Naive B cell (primary cell): ENCODE measurements around the gene IFNA4. TPM values are rescaled to one million over a fixed set of nuclear protein-coding genes. Genes with fewer than 3 reads are reported as not detected.
A peak's percentile ranks its signal among the peaks of the same experiment; 100 is the strongest.
"Not testable (repeated sequence)": the region's sequence is repeated elsewhere in the genome, so short reads cannot be mapped to it uniquely, and the experiment has no call there.

Experiments
- ATAC-seq, 2 donors: fragments of 150-1000 bp; cut with Tn5 transposase; 2 replicates each; pipeline ENCODE4 v1.10.0; 2021; ENCODE audit warnings: low read depth in 2 of 2, mild to moderate bottlenecking in 2 of 2, moderate library complexity in 2 of 2
- DNase-seq: peaks from one replicate; pipeline ENCODE4 v3.0.0; 2022
- H3K27ac Mint-ChIP-seq, 6 donors: one replicate each; pipeline ENCODE4 v1.8.0; 2020 to 2022; ENCODE audit warnings: mild to moderate bottlenecking in 6 of 6, mixed read lengths in 6 of 6, moderate library complexity in 5 of 6, inconsistent platforms in 2 of 6
- H3K27me3 Mint-ChIP-seq, 3 donors: one replicate each; pipeline ENCODE4 v1.8.0; 2021 to 2022; ENCODE audit warnings: mixed read lengths in 3 of 3, mild to moderate bottlenecking in 1 of 3
- H3K36me3 Mint-ChIP-seq, 2 donors: one replicate each; pipeline ENCODE4 v1.8.0; 2020 to 2022; ENCODE audit warnings: mixed read lengths in 2 of 2, inconsistent platforms in 1 of 2, mild to moderate bottlenecking in 1 of 2
- H3K4me1 Mint-ChIP-seq, 3 donors: one replicate each; pipeline ENCODE4 v1.8.0; 2020 to 2022; ENCODE audit warnings: mixed read lengths in 3 of 3, inconsistent platforms in 1 of 3, mild to moderate bottlenecking in 1 of 3, moderate library complexity in 1 of 3
- H3K4me3 Mint-ChIP-seq, 8 donors: one replicate each; pipeline ENCODE4 v1.8.0; 2020 to 2022; ENCODE audit warnings: mild to moderate bottlenecking in 8 of 8, mixed read lengths in 8 of 8, moderate library complexity in 8 of 8, inconsistent platforms in 2 of 8
- H3K9me3 Mint-ChIP-seq, 7 donors: one replicate each; pipeline ENCODE4 v1.8.0; 2020 to 2022; ENCODE audit warnings: mixed read lengths in 7 of 7, mild to moderate bottlenecking in 5 of 7, inconsistent platforms in 2 of 7, moderate library complexity in 1 of 7
- polyA plus RNA-seq, 6 donors: library from polyadenylated mRNA; unstranded; fragments of 300-500 nt; fragmentation: Illumina TruSeq; gene quantifications; one replicate each; pipeline ENCODE4 v1.2.3, GENCODE V29; 2021; ENCODE audit warnings: low read depth in 6 of 6

Gene IFNA4
- polyA plus RNA-seq, 6 donors from 2014 or later: not detected

GRCh38 chr9:21202105-21202504 lies 14.7 kb upstream of the IFNA4 start, which contains the start of gene IFNA7:
Gene IFNA7, minus strand, starts transcription at chr9:21202205. Its CDS starts 40 bp downstream, at chr9:21202165.
- ATAC-seq, H3K4me1 Mint-ChIP-seq, H3K4me3 Mint-ChIP-seq, H3K9me3 Mint-ChIP-seq, DNase-seq, H3K36me3 Mint-ChIP-seq: not testable (repeated sequence)
- Mint-ChIP-seq H3K27ac (peak within 1 kb of the TSS in 1 of 6 donors; percentile 44), H3K27me3 (peaks cover 13 to 29% (median 23%) of the 10 kb centered on the region in 3 donors)

GRCh38 chr9:21194867-21195776 lies 7.7 kb upstream of the IFNA4 start:
- DNase-seq (peak; percentile 33), ATAC-seq (peak; percentile 90 to 94)
- Mint-ChIP-seq H3K27ac (peak overlapping the region in 2 of 6 donors; percentile 21 to 87), H3K4me1 (peaks cover 4 to 10% (median 8%) of the 10 kb centered on the region in 3 donors), H3K27me3 (peaks cover under 1 to 12% (median 9%) of the 10 kb centered on the region in 3 donors), H3K4me3 (peak overlapping the region in 7 of 8 donors; percentile 16 to 68 (median 55))
- not testable (repeated sequence) for H3K36me3 Mint-ChIP-seq, H3K9me3 Mint-ChIP-seq

- DNase-seq: peak; percentile 29
- not testable (repeated sequence) for H3K36me3 Mint-ChIP-seq, H3K9me3 Mint-ChIP-seq, H3K27me3 Mint-ChIP-seq
- H3K4me1 Mint-ChIP-seq: peaks cover 6 to 15% (median 8%) of the 10 kb centered on the region in 3 donors
- peak; percentile 88 to 94 for ATAC-seq
- H3K27ac Mint-ChIP-seq: peak overlapping the region in 3 of 6 donors; percentile 48 to 61 (median 56)
- peak overlapping the region in 2 of 8 donors; percentile 24 to 32 for H3K4me3 Mint-ChIP-seq
These were observed 4.3 kb downstream of the IFNA4 start for GRCh38 chr9:21182810-21183736.

- no peak overlapping the region for H3K4me3 Mint-ChIP-seq
- H3K27me3 Mint-ChIP-seq: no peaks in the 10 kb centered on the region
- ATAC-seq: no peak
- DNase-seq: no peak
- no peaks in the 10 kb centered on the region for H3K36me3 Mint-ChIP-seq
- H3K4me1 Mint-ChIP-seq: peaks cover 0 to under 1% (median 0%) of the 10 kb centered on the region in 3 donors
- no peak overlapping the region for H3K27ac Mint-ChIP-seq
- H3K9me3 Mint-ChIP-seq: no peaks in the 10 kb centered on the region
These were observed 12.7 kb downstream of the IFNA4 start for GRCh38 chr9:21174671-21175070.

GRCh38 chr9:21172156-21172555 lies 15.2 kb downstream of the IFNA4 start:
- Mint-ChIP-seq H3K4me3 (no peak overlapping the region), H3K36me3 (no peaks in the 10 kb centered on the region), H3K9me3 (peaks cover 0 to 2% (median 0%) of the 10 kb centered on the region in 7 donors), H3K27me3 (no peaks in the 10 kb centered on the region), H3K4me1 (peaks cover 0 to 6% (median 2%) of the 10 kb centered on the region in 3 donors), H3K27ac (no peak overlapping the region)
- ATAC-seq: no peak
- no peak for DNase-seq

GRCh38 chr9:21171351-21171750 lies 16.0 kb downstream of the IFNA4 start:
- no peak for ATAC-seq
- Mint-ChIP-seq H3K4me1 (peaks cover 0 to 6% (median 2%) of the 10 kb centered on the region in 3 donors), H3K27me3 (no peaks in the 10 kb centered on the region)

GRCh38 chr9:21166560-21166959 lies 20.8 kb downstream of the IFNA4 start, which contains the start of gene IFNA21:
Gene IFNA21, minus strand, starts transcription at chr9:21166660. Its CDS starts 48 bp downstream, at chr9:21166612.
- not testable (repeated sequence) for DNase-seq

More at GRCh38 chr9:21171351-21171750, 16.0 kb downstream of the IFNA4 start:
- no peak overlapping the region for H3K4me3 Mint-ChIP-seq
- no peaks in the 10 kb centered on the region for H3K36me3 Mint-ChIP-seq
- H3K9me3 Mint-ChIP-seq: peaks cover 0 to 2% (median 0%) of the 10 kb centered on the region in 7 donors
- DNase-seq: no peak
- no peak overlapping the region for H3K27ac Mint-ChIP-seq

GRCh38 chr9:21165516-21165915 lies 21.9 kb downstream of the IFNA4 start:
- H3K36me3 Mint-ChIP-seq: no peaks in the 10 kb centered on the region
- no peaks in the 10 kb centered on the region for H3K27me3 Mint-ChIP-seq
- peaks cover 0 to 3% (median 0%) of the 10 kb centered on the region in 7 donors for H3K9me3 Mint-ChIP-seq
- DNase-seq: no peak
- H3K4me3 Mint-ChIP-seq: no peak overlapping the region
- peaks cover 0 to 6% (median 2%) of the 10 kb centered on the region in 3 donors for H3K4me1 Mint-ChIP-seq
- no peak for ATAC-seq
- no peak overlapping the region for H3K27ac Mint-ChIP-seq

More at GRCh38 chr9:21166560-21166959, 20.8 kb downstream of the IFNA4 start, which contains the start of gene IFNA21:
- H3K36me3 Mint-ChIP-seq, H3K9me3 Mint-ChIP-seq, H3K4me3 Mint-ChIP-seq, H3K27ac Mint-ChIP-seq, H3K4me1 Mint-ChIP-seq, H3K27me3 Mint-ChIP-seq, ATAC-seq: not testable (repeated sequence)

GRCh38 chr9:21160178-21160577 lies 27.2 kb downstream of the IFNA4 start:
- H3K4me3 Mint-ChIP-seq: no peak overlapping the region
- DNase-seq (no peak), ATAC-seq (no peak)
- peaks cover 0 to 6% (median 0%) of the 10 kb centered on the region in 7 donors for H3K9me3 Mint-ChIP-seq
- H3K36me3 Mint-ChIP-seq: no peaks in the 10 kb centered on the region
- no peak overlapping the region for H3K27ac Mint-ChIP-seq
- peaks cover 5 to 8% (median 7%) of the 10 kb centered on the region in 3 donors for H3K4me1 Mint-ChIP-seq
- no peaks in the 10 kb centered on the region for H3K27me3 Mint-ChIP-seq

- ATAC-seq: no peak
- no peak overlapping the region for H3K4me3 Mint-ChIP-seq
These were observed 31.9 kb downstream of the IFNA4 start for GRCh38 chr9:21155501-21155900.

GRCh38 chr9:21154018-21154608 lies 33.3 kb downstream of the IFNA4 start:
- Mint-ChIP-seq H3K4me1 (peaks cover 0 to 2% (median 0%) of the 10 kb centered on the region in 3 donors), H3K36me3 (peaks cover 0 to 2% of the 10 kb centered on the region in 2 donors), H3K9me3 (peaks cover 0 to 7% (median 2%) of the 10 kb centered on the region in 7 donors), H3K27ac (no peak overlapping the region), H3K4me3 (no peak overlapping the region), H3K27me3 (no peaks in the 10 kb centered on the region)
- ATAC-seq: no peak
- no peak for DNase-seq

More at GRCh38 chr9:21155501-21155900, 31.9 kb downstream of the IFNA4 start:
- H3K27ac Mint-ChIP-seq: no peak overlapping the region
- peaks cover 5 to 8% (median 7%) of the 10 kb centered on the region in 3 donors for H3K4me1 Mint-ChIP-seq
- no peak for DNase-seq
- no peaks in the 10 kb centered on the region for H3K36me3 Mint-ChIP-seq
- H3K27me3 Mint-ChIP-seq: no peaks in the 10 kb centered on the region
- peaks cover 0 to 6% (median 0%) of the 10 kb centered on the region in 7 donors for H3K9me3 Mint-ChIP-seq

GRCh38 chr9:21153336-21154017 lies 33.9 kb downstream of the IFNA4 start:
- H3K4me1 Mint-ChIP-seq: no peaks in the 10 kb centered on the region
- no peak overlapping the region for H3K4me3 Mint-ChIP-seq
- H3K9me3 Mint-ChIP-seq: peaks cover 0 to 13% (median 8%) of the 10 kb centered on the region in 7 donors
- DNase-seq (no peak), ATAC-seq (no peak)
- no peak overlapping the region for H3K27ac Mint-ChIP-seq
- peaks cover 0 to 8% of the 10 kb centered on the region in 2 donors for H3K36me3 Mint-ChIP-seq
- no peaks in the 10 kb centered on the region for H3K27me3 Mint-ChIP-seq
